WTC11 (cell line): Measurements from ENCODE around the gene RPS6KA2. TPM values are rescaled to one million over a fixed set of nuclear protein-coding genes. Genes with fewer than 3 reads are reported as not detected.

Source experiments
- ATAC-seq: fragments of 200-7000 bp; cut with Tn5 transposase; 2 replicates; pipeline ENCODE4 v1.10.0; 2021; ENCODE audit warnings: mild to moderate bottlenecking, moderate library complexity
- CTCF ChIA-PET: fragments of 300-600 bp; sonication (Branson Sonifier 250); formaldehyde crosslinking; loops from one replicate; lab custom pipeline; 2021; ENCODE audit warnings: antibody characterized with exemption; lab: Charles Lee
- POLR2A ChIA-PET: fragments of 350-600 bp; sonication (Branson Sonifier 250); formaldehyde crosslinking; loops from one replicate; lab custom pipeline; 2021; ENCODE audit warnings: antibody characterized with exemption; lab: Charles Lee
- DNase-seq: peaks from one replicate; pipeline ENCODE4 v3.0.0; 2021; ENCODE audit warnings: low spot score
- H3K27ac Mint-ChIP-seq: 2 replicates; pipeline ENCODE4 v1.8.0; 2021; ENCODE audit warnings: mixed read lengths
- H3K27me3 Mint-ChIP-seq: 2 replicates; pipeline ENCODE4 v1.8.0; 2021; ENCODE audit warnings: low read depth, mild to moderate bottlenecking, moderate library complexity, mixed read lengths
- H3K36me3 Mint-ChIP-seq: 2 replicates; pipeline ENCODE4 v1.8.0; 2021; ENCODE audit warnings: mixed read lengths
- H3K4me1 Mint-ChIP-seq: 2 replicates; pipeline ENCODE4 v1.8.0; 2022; ENCODE audit warnings: mixed read lengths
- H3K4me3 Mint-ChIP-seq: 2 replicates; pipeline ENCODE4 v1.8.0; 2021; ENCODE audit warnings: mild to moderate bottlenecking, moderate library complexity, mixed read lengths
- H3K9me3 Mint-ChIP-seq: 2 replicates; pipeline ENCODE4 v1.8.0; 2021; ENCODE audit warnings: mixed read lengths
- ATF1 ChIP-seq: sonication (generic); formaldehyde crosslinking; IDR thresholded peaks from 2 replicates; pipeline ENCODE4 v1.8.1; 2023; ENCODE audit warnings: mild to moderate bottlenecking, moderate library complexity, missing genetic modification reagents
- SOX15 ChIP-seq: fragments of 250-450 bp; sonication (Bioruptor Pico); IDR thresholded peaks from 2 replicates; pipeline ENCODE4 v1.9.0; 2021; ENCODE audit warnings: mild to moderate bottlenecking
- ZNF232 ChIP-seq: sonication (generic); formaldehyde crosslinking; IDR thresholded peaks from 2 replicates; pipeline ENCODE4 v1.8.0; 2022; ENCODE audit warnings: mild to moderate bottlenecking, missing genetic modification reagents
- total RNA-seq: library from RNA; stranded (reverse); gene quantifications from 3 replicates; pipeline ENCODE4 v1.2.3, GENCODE V29; 2021
- TF ChIP-seq, protein P1 (sequence below): fragments of 250-450 bp; sonication (Bioruptor Pico); IDR thresholded peaks from 2 replicates; pipeline ENCODE4 v1.8.0; 2021; ENCODE audit warnings: mild to moderate bottlenecking
- TF ChIP-seq, protein P2 (sequence below): sonication (generic); formaldehyde crosslinking; IDR thresholded peaks from 2 replicates; pipeline ENCODE4 v1.8.1; 2023; ENCODE audit warnings: mild to moderate bottlenecking, missing genetic modification reagents, moderate library complexity
- TF ChIP-seq, protein P3 (sequence below): fragments of 200-600 bp; IDR thresholded peaks from 2 replicates; pipeline ENCODE4 v1.8.0; 2022; ENCODE audit warnings: antibody characterized with exemption
- TF ChIP-seq, protein P4 (sequence below): sonication (generic); formaldehyde crosslinking; IDR thresholded peaks from 2 replicates; pipeline ENCODE4 v1.8.1; 2022; ENCODE audit warnings: low read depth, missing genetic modification reagents, borderline replicate concordance
- TF ChIP-seq, protein P5 (sequence below): sonication (generic); formaldehyde crosslinking; conservative IDR thresholded peaks from 2 replicates; pipeline ENCODE4 v1.8.1; 2023; ENCODE audit warnings: mild to moderate bottlenecking, low read depth, missing genetic modification reagents, moderate library complexity
- TF ChIP-seq, protein P6 (sequence below): sonication (generic); formaldehyde crosslinking; IDR thresholded peaks from 2 replicates; pipeline ENCODE4 v1.8.0; 2022; ENCODE audit warnings: mild to moderate bottlenecking, missing genetic modification reagents
- TF ChIP-seq, protein P7 (sequence below): sonication (generic); formaldehyde crosslinking; IDR thresholded peaks from 2 replicates; pipeline ENCODE4 v1.8.0; 2023; ENCODE audit warnings: missing genetic modification reagents, mild to moderate bottlenecking, borderline replicate concordance

Gene RPS6KA2
- total RNA-seq, 1 experiment from 2014 or later = 24.2 TPM

DNA sequence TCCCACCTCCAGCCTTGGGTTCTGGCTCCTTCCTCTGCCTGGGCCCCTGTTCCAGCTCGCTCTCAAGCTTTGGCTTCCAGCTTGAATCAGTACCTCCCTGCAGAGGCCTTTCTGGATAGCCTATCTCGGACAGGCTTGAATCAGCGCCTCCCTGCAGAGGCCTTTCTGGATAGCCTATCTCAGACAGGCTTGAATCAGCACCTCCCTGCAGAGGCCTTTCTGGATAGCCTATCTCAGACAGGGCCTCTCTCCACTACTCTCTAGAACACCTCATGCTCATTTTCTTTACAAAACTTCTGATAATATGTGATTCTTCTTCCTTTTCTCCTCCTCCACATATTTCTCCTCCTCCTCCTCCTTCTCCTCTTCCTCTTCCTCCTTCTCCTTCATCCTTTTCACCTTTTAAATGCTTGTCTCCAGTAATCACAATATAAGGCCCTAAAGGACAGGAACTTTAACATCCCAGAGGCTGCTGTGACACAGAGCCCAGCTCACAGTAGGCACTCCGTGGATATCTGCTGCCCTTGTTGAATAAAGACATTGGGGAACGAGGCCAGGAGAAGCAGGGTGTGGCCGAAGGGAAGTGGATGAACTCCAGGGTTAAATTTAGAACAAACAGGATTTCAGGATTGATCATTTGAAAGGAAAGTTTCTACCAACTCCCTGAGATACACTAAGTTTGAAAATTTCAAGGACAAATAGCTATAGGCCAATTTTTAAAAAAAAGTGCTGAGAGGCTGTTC lies 9.3 kb upstream of the RPS6KA2 start:
- Mint-ChIP-seq H3K27ac (no peak overlapping the region), H3K4me1 (peaks cover 24% of the 10 kb centered on the region), H3K27me3 (peaks cover 5% of the 10 kb centered on the region; the same call in 1 of the 2 replicates), H3K36me3 (no peaks in the 10 kb centered on the region)
- POLR2A ChIA-PET = no interaction called here
- no peak for ATAC-seq
- TF ChIP-seq, protein P1, sequence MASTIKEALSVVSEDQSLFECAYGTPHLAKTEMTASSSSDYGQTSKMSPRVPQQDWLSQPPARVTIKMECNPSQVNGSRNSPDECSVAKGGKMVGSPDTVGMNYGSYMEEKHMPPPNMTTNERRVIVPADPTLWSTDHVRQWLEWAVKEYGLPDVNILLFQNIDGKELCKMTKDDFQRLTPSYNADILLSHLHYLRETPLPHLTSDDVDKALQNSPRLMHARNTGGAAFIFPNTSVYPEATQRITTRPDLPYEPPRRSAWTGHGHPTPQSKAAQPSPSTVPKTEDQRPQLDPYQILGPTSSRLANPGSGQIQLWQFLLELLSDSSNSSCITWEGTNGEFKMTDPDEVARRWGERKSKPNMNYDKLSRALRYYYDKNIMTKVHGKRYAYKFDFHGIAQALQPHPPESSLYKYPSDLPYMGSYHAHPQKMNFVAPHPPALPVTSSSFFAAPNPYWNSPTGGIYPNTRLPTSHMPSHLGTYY (CRISPR knock-in tag) = no peak
- TF ChIP-seq, protein P2, sequence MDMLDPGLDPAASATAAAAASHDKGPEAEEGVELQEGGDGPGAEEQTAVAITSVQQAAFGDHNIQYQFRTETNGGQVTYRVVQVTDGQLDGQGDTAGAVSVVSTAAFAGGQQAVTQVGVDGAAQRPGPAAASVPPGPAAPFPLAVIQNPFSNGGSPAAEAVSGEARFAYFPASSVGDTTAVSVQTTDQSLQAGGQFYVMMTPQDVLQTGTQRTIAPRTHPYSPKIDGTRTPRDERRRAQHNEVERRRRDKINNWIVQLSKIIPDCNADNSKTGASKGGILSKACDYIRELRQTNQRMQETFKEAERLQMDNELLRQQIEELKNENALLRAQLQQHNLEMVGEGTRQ (CRISPR knock-in tag) = no peak
- TF ChIP-seq, protein P3, sequence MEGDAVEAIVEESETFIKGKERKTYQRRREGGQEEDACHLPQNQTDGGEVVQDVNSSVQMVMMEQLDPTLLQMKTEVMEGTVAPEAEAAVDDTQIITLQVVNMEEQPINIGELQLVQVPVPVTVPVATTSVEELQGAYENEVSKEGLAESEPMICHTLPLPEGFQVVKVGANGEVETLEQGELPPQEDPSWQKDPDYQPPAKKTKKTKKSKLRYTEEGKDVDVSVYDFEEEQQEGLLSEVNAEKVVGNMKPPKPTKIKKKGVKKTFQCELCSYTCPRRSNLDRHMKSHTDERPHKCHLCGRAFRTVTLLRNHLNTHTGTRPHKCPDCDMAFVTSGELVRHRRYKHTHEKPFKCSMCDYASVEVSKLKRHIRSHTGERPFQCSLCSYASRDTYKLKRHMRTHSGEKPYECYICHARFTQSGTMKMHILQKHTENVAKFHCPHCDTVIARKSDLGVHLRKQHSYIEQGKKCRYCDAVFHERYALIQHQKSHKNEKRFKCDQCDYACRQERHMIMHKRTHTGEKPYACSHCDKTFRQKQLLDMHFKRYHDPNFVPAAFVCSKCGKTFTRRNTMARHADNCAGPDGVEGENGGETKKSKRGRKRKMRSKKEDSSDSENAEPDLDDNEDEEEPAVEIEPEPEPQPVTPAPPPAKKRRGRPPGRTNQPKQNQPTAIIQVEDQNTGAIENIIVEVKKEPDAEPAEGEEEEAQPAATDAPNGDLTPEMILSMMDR = no peak
- TF ChIP-seq ZNF232 (CRISPR knock-in tag) (no peak), ATF1 (CRISPR knock-in tag) (no peak), SOX15 (CRISPR knock-in tag) (no peak)
- TF ChIP-seq, protein P4, sequence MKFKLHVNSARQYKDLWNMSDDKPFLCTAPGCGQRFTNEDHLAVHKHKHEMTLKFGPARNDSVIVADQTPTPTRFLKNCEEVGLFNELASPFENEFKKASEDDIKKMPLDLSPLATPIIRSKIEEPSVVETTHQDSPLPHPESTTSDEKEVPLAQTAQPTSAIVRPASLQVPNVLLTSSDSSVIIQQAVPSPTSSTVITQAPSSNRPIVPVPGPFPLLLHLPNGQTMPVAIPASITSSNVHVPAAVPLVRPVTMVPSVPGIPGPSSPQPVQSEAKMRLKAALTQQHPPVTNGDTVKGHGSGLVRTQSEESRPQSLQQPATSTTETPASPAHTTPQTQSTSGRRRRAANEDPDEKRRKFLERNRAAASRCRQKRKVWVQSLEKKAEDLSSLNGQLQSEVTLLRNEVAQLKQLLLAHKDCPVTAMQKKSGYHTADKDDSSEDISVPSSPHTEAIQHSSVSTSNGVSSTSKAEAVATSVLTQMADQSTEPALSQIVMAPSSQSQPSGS = no peak
- TF ChIP-seq, protein P5, sequence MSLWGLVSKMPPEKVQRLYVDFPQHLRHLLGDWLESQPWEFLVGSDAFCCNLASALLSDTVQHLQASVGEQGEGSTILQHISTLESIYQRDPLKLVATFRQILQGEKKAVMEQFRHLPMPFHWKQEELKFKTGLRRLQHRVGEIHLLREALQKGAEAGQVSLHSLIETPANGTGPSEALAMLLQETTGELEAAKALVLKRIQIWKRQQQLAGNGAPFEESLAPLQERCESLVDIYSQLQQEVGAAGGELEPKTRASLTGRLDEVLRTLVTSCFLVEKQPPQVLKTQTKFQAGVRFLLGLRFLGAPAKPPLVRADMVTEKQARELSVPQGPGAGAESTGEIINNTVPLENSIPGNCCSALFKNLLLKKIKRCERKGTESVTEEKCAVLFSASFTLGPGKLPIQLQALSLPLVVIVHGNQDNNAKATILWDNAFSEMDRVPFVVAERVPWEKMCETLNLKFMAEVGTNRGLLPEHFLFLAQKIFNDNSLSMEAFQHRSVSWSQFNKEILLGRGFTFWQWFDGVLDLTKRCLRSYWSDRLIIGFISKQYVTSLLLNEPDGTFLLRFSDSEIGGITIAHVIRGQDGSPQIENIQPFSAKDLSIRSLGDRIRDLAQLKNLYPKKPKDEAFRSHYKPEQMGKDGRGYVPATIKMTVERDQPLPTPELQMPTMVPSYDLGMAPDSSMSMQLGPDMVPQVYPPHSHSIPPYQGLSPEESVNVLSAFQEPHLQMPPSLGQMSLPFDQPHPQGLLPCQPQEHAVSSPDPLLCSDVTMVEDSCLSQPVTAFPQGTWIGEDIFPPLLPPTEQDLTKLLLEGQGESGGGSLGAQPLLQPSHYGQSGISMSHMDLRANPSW (CRISPR knock-in tag) = no peak
- TF ChIP-seq, protein P6, sequence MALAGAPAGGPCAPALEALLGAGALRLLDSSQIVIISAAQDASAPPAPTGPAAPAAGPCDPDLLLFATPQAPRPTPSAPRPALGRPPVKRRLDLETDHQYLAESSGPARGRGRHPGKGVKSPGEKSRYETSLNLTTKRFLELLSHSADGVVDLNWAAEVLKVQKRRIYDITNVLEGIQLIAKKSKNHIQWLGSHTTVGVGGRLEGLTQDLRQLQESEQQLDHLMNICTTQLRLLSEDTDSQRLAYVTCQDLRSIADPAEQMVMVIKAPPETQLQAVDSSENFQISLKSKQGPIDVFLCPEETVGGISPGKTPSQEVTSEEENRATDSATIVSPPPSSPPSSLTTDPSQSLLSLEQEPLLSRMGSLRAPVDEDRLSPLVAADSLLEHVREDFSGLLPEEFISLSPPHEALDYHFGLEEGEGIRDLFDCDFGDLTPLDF (CRISPR knock-in tag) = no peak
- TF ChIP-seq, protein P7, sequence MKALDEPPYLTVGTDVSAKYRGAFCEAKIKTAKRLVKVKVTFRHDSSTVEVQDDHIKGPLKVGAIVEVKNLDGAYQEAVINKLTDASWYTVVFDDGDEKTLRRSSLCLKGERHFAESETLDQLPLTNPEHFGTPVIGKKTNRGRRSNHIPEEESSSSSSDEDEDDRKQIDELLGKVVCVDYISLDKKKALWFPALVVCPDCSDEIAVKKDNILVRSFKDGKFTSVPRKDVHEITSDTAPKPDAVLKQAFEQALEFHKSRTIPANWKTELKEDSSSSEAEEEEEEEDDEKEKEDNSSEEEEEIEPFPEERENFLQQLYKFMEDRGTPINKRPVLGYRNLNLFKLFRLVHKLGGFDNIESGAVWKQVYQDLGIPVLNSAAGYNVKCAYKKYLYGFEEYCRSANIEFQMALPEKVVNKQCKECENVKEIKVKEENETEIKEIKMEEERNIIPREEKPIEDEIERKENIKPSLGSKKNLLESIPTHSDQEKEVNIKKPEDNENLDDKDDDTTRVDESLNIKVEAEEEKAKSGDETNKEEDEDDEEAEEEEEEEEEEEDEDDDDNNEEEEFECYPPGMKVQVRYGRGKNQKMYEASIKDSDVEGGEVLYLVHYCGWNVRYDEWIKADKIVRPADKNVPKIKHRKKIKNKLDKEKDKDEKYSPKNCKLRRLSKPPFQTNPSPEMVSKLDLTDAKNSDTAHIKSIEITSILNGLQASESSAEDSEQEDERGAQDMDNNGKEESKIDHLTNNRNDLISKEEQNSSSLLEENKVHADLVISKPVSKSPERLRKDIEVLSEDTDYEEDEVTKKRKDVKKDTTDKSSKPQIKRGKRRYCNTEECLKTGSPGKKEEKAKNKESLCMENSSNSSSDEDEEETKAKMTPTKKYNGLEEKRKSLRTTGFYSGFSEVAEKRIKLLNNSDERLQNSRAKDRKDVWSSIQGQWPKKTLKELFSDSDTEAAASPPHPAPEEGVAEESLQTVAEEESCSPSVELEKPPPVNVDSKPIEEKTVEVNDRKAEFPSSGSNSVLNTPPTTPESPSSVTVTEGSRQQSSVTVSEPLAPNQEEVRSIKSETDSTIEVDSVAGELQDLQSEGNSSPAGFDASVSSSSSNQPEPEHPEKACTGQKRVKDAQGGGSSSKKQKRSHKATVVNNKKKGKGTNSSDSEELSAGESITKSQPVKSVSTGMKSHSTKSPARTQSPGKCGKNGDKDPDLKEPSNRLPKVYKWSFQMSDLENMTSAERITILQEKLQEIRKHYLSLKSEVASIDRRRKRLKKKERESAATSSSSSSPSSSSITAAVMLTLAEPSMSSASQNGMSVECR (CRISPR knock-in tag) = no peak
- TF ChIP-seq, all 79 proteins: peak for 0
- Mint-ChIP-seq H3K4me3 (no peak overlapping the region), H3K9me3 (no peaks in the 10 kb centered on the region)
- no peak for DNase-seq
- CTCF ChIA-PET = no interaction called here
